Measurements from ENCODE around the gene DNAH1. TPM values are rescaled to one million over a fixed set of nuclear protein-coding genes. Genes with fewer than 3 reads are reported as not detected.

The DNAH1 gene
- total and polyA plus RNA-seq, 2 of the 4 experiments (the other 2 are of a cell fraction), result 2.0 to 4.0 TPM

DNA sequence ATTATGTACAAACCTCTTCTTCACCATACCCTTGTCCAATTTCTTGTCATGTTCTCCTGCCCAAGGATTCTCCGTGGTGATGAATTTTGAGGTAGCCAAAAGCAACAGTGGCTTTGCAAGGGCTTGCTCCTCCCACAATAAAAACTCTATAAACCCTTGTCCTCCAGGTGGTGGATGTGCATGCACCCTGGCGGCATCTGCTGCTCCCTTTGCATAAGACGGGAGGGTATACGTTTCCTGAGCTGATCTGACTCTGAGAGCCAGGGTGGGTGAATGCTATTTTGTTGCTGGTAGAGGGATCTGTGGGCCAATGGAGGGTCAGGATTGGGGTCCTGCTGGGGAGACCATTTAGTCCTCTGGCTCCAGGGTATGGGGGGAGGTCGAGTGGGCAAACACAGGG is 5.4 kb downstream of the DNAH1 start:
- 66% methylated on average over 3 of the region's 5 CpGs; no CpG with 5 or more reads in 1 of the 2 experiments for WGBS, 2 experiments (ENCODE audit: extremely low coverage in 2 of 2, insufficient read length in 1 of 2)
- ChIA-PET POLR2A (ENCODE audit: unreplicated experiment) (no interaction called here), CTCF (no interaction called here)
- no peak overlapping the region for H4K5ac ChIP-seq (ENCODE audit: low read depth, low read length)
- intact Hi-C loops (cut with micrococcal nuclease), result no loop called here
- H3K4me1 ChIP-seq (ENCODE audit: control insufficient read depth, insufficient read depth, low read length), result no peaks in the 10 kb centered on the region
- H3K36me3 ChIP-seq (ENCODE audit: control insufficient read depth, insufficient read depth, low read length), result no peaks in the 10 kb centered on the region
- no peak overlapping the region for H4K8ac ChIP-seq (ENCODE audit: low read depth in 2 of 2, low read length in 2 of 2)
- H2AK9ac ChIP-seq (replicated peaks; ENCODE audit: low read depth, low read length, poor library complexity), result no peak overlapping the region
- H3K27me3 ChIP-seq (ENCODE audit: control insufficient read depth, insufficient read depth, low read length), result no peaks in the 10 kb centered on the region
- no peak overlapping the region for H2BK120ac ChIP-seq (ENCODE audit: low read depth, low read length)
- BruUV-seq (replicated peaks), result no TSS peak
- no peak overlapping the region for H2BK15ac ChIP-seq (ENCODE audit: low read depth, low read length)
- H2AFZ ChIP-seq (replicated peaks; ENCODE audit: low read length, poor library complexity), result no peak overlapping the region
- H3K4ac ChIP-seq (ENCODE audit: low read depth, low read length), result no peak overlapping the region
- dilution Hi-C loops (cut with HindIII; ENCODE audit: low sequenced_read_pairs, unreplicated experiment), result no loop called here
- no peak overlapping the region for H3K18ac ChIP-seq (ENCODE audit: low read depth, low read length)
- H2BK20ac ChIP-seq (ENCODE audit: low read depth, low read length), result no peak overlapping the region
- H3K9me1 ChIP-seq (ENCODE audit: insufficient read depth, low read length), result 0 out of 2 replicates have a peak, but pooled peaks cover 5% of the 10 kb centered on the region
- H3K79me1 ChIP-seq (ENCODE audit: low read depth in 1 of 2, low read length in 2 of 2), result no peaks in the 10 kb centered on the region; a peak in 1 of 4 replicates
- TF ChIP-seq BHLHE40 (IDR thresholded peaks at IDR 0.05; ENCODE audit: low read depth, low read length) (no peak), MAZ (IDR thresholded peaks at IDR 0.05; ENCODE audit: borderline replicate concordance, low read depth, low read length) (no peak), MAFK (IDR thresholded peaks at IDR 0.05; ENCODE audit: low read depth, low read length) (no peak)
- TF ChIP-seq, protein P1, sequence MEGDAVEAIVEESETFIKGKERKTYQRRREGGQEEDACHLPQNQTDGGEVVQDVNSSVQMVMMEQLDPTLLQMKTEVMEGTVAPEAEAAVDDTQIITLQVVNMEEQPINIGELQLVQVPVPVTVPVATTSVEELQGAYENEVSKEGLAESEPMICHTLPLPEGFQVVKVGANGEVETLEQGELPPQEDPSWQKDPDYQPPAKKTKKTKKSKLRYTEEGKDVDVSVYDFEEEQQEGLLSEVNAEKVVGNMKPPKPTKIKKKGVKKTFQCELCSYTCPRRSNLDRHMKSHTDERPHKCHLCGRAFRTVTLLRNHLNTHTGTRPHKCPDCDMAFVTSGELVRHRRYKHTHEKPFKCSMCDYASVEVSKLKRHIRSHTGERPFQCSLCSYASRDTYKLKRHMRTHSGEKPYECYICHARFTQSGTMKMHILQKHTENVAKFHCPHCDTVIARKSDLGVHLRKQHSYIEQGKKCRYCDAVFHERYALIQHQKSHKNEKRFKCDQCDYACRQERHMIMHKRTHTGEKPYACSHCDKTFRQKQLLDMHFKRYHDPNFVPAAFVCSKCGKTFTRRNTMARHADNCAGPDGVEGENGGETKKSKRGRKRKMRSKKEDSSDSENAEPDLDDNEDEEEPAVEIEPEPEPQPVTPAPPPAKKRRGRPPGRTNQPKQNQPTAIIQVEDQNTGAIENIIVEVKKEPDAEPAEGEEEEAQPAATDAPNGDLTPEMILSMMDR (conservative IDR thresholded peaks at IDR 0.05; ENCODE audit: low read depth, low read length), result no peak
- TF ChIP-seq, protein P2, sequence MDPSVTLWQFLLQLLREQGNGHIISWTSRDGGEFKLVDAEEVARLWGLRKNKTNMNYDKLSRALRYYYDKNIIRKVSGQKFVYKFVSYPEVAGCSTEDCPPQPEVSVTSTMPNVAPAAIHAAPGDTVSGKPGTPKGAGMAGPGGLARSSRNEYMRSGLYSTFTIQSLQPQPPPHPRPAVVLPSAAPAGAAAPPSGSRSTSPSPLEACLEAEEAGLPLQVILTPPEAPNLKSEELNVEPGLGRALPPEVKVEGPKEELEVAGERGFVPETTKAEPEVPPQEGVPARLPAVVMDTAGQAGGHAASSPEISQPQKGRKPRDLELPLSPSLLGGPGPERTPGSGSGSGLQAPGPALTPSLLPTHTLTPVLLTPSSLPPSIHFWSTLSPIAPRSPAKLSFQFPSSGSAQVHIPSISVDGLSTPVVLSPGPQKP (IDR thresholded peaks at IDR 0.05; ENCODE audit: borderline replicate concordance, low read depth, low read length), result no peak
- H3K4me3 ChIP-seq (ENCODE audit: insufficient read depth, low read depth, low read length), result no peak overlapping the region
- H4K20me1 ChIP-seq (ENCODE audit: insufficient read depth, low read length), result no peaks in the 10 kb centered on the region
- no peak overlapping the region for H3K4me2 ChIP-seq (ENCODE audit: low read depth, low read length)
- ATAC-seq (ENCODE audit: low read depth), result no peak
- DNase-seq, result no peak
- no peak overlapping the region for H3K27ac ChIP-seq (ENCODE audit: insufficient read depth, low read length)
- no peak overlapping the region for H2BK5ac ChIP-seq (ENCODE audit: low read depth, low read length, poor library complexity, severe bottlenecking)
- no peak overlapping the region for H3K56ac ChIP-seq (ENCODE audit: extremely low read depth, insufficient read depth, low read length)
- H2AK5ac ChIP-seq (ENCODE audit: low read depth, low read length), result no peak overlapping the region
- H3K9ac ChIP-seq (ENCODE audit: low read depth, low read length), result no peak overlapping the region
- no peaks in the 10 kb centered on the region for H3K9me3 ChIP-seq (ENCODE audit: control insufficient read depth, insufficient read depth, low read length)
- H4K91ac ChIP-seq (ENCODE audit: insufficient read depth, low read depth, low read length), result no peak overlapping the region
- no peak overlapping the region for H3K23ac ChIP-seq (ENCODE audit: low read depth, low read length)
- in situ Hi-C loops (cut with MboI; ENCODE audit: low sequenced_read_pairs), result no loop called here
- H3K14ac ChIP-seq (replicated peaks; ENCODE audit: low read depth, low read length), result no peak overlapping the region
